DND-41 (cell line): Measurements from ENCODE around the gene MUC21.

Source experiments
- ATAC-seq: fragments of 200-7000 bp; cut with Tn5 transposase; 3 replicates; pipeline ENCODE4 v1.9.1; 2021; ENCODE audit warnings: low read depth; ENCODE audit not compliant: insufficient read depth
- DNase-seq: peaks from one replicate; pipeline ENCODE4 v3.0.0-alpha.2; 2020
- H2AFZ ChIP-seq: 2 replicates; pipeline ENCODE4 v1.6.0; 2012; ENCODE audit warnings: low read depth, low read length
- H3K27ac ChIP-seq: 2 replicates; pipeline ENCODE4 v1.5.1; 2012; ENCODE audit warnings: low read length, inconsistent platforms
- H3K27me3 ChIP-seq: fragments of 200-600 bp; sonication (generic); 2 replicates; pipeline ENCODE4 v1.6.0; 2012; ENCODE audit warnings: low read length, mild to moderate bottlenecking, inconsistent platforms; ENCODE audit not compliant: insufficient read depth, poor library complexity
- H3K36me3 ChIP-seq: 2 replicates; pipeline ENCODE4 v1.5.1; 2012; ENCODE audit warnings: low read length, inconsistent platforms; ENCODE audit not compliant: insufficient read depth
- H3K4me1 ChIP-seq: 2 replicates; pipeline ENCODE4 v1.5.1; 2012; ENCODE audit warnings: mild to moderate bottlenecking, low read length; ENCODE audit not compliant: insufficient read depth
- H3K4me2 ChIP-seq: 2 replicates; pipeline ENCODE4 v1.6.0; 2012; ENCODE audit warnings: mild to moderate bottlenecking, moderate library complexity, low read length, inconsistent platforms; ENCODE audit not compliant: insufficient read depth
- H3K4me3 ChIP-seq, 2 experiments: fragments of 200-600 bp in 1 of 2; shearing (Covaris generic) in 1 of 2; 2 replicates each; pipeline ENCODE4 v1.5.1; 2012 to 2016; ENCODE audit warnings: inconsistent platforms in 2 of 2, low read length in 2 of 2, mild to moderate bottlenecking in 2 of 2, low read depth in 1 of 2, moderate library complexity in 1 of 2
- H3K79me2 ChIP-seq: 2 replicates; pipeline ENCODE4 v1.6.0; 2012; ENCODE audit warnings: low read length, inconsistent platforms; ENCODE audit not compliant: insufficient read depth
- H3K9ac ChIP-seq: 2 replicates; pipeline ENCODE4 v1.6.0; 2012; ENCODE audit warnings: low read depth, mild to moderate bottlenecking, inconsistent platforms, low read length, moderate library complexity
- H3K9me3 ChIP-seq: 2 replicates; pipeline ENCODE4 v1.5.1; 2012; ENCODE audit warnings: low read length, moderate library complexity, mild to moderate bottlenecking, inconsistent platforms; ENCODE audit not compliant: insufficient read depth, severe bottlenecking
- H4K20me1 ChIP-seq: 2 replicates; pipeline ENCODE4 v1.6.0; 2012; ENCODE audit warnings: low read length; ENCODE audit not compliant: insufficient read depth
- CTCF ChIP-seq: IDR thresholded peaks from 2 replicates; pipeline ENCODE4 v1.5.1; 2012; ENCODE audit warnings: borderline replicate concordance, low read length, moderate library complexity, mild to moderate bottlenecking; ENCODE audit not compliant: poor library complexity, severe bottlenecking; ENCODE audit errors: extremely low read depth
- EZH2 ChIP-seq: IDR thresholded peaks from 3 replicates; pipeline ENCODE4 v1.6.1; 2012; ENCODE audit warnings: borderline replicate concordance, low read depth, mild to moderate bottlenecking, moderate library complexity, low read length, inconsistent platforms; ENCODE audit not compliant: severe bottlenecking

Gene MUC21

GRCh38 chr6:30988209-30988825, 4.8 kb downstream of the MUC21 start:
- no peaks in the 10 kb centered on the region for H3K36me3 ChIP-seq
- DNase-seq = no peak
- peaks cover 8% of the 10 kb centered on the region for H3K4me1 ChIP-seq
- H2AFZ ChIP-seq = no peak overlapping the region
- H3K79me2 ChIP-seq = no peaks in the 10 kb centered on the region
- no peaks in the 10 kb centered on the region for H4K20me1 ChIP-seq
- H3K4me2 ChIP-seq = no peak overlapping the region
- TF ChIP-seq EZH2 (no peak), CTCF (no peak)
- H3K9ac ChIP-seq = no peak overlapping the region
- no peak overlapping the region for H3K27ac ChIP-seq
- H3K4me3 ChIP-seq = no peak overlapping the region
- H3K27me3 ChIP-seq = no peaks in the 10 kb centered on the region
- no peaks in the 10 kb centered on the region for H3K9me3 ChIP-seq
- ATAC-seq = no peak

- Histone ChIP-seq H3K79me2 (no peaks in the 10 kb centered on the region), H3K4me1 (peaks cover 8% of the 10 kb centered on the region), H4K20me1 (no peaks in the 10 kb centered on the region), H3K9me3 (no peaks in the 10 kb centered on the region), H2AFZ (peak overlapping the region; percentile 15), H3K27ac (no peak overlapping the region), H3K27me3 (no peaks in the 10 kb centered on the region), H3K4me2 (peak overlapping the region; percentile 41), H3K9ac (no peak overlapping the region), H3K4me3 (no peak overlapping the region), H3K36me3 (no peaks in the 10 kb centered on the region)
- TF ChIP-seq EZH2 (no peak), CTCF (no peak)
- peak; percentile 85 for ATAC-seq
- peak; percentile 41 for DNase-seq
Measured at GRCh38 chr6:30990422-30991086, 7.0 kb downstream of the MUC21 start.

- Histone ChIP-seq H3K79me2 (no peaks in the 10 kb centered on the region), H3K27ac (no peak overlapping the region), H4K20me1 (no peaks in the 10 kb centered on the region), H3K36me3 (no peaks in the 10 kb centered on the region), H3K9ac (no peak overlapping the region), H3K4me3 (no peak overlapping the region), H3K4me1 (peaks cover 8% of the 10 kb centered on the region), H3K4me2 (no peak overlapping the region), H2AFZ (no peak overlapping the region), H3K27me3 (no peaks in the 10 kb centered on the region), H3K9me3 (no peaks in the 10 kb centered on the region)
- ATAC-seq (no peak), DNase-seq (no peak)
- TF ChIP-seq EZH2 = no peak
- no peak for TF ChIP-seq CTCF
Measured at GRCh38 chr6:30991891-30992290, 8.4 kb downstream of the MUC21 start.
